ENCODE measurements around the gene HMCN2.

The HMCN2 gene

DNA sequence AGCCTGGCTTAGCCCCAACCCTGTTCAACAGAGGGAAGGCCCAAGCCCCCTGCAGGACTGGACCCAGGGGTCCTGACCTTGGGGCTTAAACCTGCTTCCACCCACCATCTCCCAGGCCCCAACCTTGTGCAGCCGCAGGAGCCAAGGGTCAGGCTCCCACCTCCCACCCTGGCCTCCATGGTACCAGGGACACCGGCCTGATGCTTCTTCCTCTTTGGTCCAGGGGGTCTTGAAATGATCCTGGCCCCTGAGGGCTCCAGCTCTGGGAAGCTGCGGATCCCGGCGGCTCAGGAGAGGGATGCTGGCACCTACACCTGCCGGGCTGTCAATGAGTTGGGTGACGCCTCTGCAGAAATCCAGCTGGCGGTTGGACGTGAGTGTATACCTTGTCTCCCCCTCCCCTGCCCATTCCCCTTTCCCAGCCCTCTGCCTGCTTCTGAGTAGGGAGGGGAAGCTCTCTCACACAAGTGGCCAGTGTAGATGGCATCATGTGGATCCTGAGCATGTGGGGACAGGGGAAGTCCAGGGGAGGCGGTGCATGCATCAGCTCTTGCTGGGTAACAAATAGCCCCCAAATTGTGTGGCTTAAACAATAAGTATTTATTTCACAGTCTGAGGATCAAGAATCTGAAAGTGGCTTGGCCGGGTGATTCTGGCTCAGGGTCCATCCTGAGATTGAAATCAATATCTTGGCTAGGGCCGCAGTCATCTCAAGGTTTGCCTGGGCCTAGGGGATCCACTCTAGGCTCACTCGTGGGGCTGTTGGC is 44.3 kb downstream of the HMCN2 start:
- no peak for DNase-seq

DNA sequence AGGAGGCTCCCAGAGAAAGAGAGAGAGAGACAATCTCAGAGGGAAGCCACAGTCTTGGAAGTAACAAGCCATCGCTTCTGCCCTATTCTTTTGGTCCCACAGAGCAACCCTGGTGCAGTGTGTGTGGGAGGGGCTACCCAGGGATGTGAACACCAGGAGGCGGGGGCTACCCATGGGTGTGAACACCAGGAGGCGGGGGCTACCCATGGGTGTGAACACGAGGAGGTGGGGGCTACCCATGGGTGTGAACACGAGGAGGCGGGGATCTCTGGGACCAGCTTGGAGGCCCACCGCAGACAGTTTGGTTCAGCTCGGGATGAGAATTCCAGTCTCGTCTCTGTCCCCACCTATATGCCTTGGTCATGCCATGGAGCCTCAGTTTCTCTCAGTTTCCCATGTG is 44.9 kb downstream of the HMCN2 start:
- no peak for DNase-seq

DNA sequence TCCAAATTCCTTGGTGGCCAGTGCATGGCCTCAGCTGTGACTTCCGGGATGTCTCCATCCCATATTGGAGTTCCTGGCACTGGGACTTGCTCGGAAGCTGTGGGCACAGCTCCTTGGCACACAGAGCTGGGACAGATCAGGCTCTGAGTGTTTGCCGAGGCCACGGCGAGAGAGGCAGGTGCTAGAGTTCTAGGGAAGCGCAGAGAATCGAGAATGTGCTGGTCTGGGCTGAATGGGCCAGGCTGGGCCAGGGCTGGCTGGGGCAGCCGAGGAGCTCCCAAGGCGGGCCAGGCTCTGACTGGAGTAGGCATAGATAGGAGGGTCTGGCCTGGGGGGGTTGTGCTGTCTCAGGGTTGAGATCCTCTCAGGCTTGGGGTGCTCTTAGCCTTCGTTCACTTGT is 45.4 kb downstream of the HMCN2 start:
- DNase-seq, result no peak

DNA sequence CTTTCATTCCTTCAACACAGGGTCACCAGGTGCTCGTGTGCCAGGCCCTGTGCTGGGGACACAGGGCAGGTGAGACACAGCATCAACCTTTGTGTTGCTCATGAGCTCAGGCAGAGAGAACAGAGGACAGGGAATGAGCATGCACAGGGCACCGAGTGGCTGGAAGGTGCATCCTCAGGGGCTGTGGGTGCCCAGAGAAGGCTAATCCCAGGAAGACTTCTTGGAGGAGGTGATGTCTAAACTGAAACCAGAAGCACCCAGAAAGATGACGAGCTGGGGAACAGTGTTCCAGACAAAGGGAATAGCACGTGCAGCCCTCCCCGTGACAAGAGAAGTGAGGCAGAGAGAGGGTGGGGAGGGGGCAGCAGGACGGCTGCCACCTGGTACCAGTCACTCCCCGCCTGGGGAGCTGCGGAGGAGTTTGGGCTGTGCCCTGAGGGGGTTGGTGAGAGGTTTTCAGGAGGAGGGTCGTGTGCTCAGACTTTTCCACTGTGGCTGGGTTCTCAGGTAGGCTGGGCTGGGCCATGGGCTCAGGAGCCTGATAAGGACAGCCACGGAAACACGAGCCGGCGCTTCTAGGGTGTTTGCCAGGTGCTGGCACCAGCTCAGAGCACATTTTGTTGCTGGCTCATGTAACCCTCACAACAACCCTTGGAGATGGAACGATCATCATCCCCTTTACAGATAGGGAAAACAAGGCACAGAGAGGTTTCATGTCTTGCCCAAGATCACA is 46.0 kb downstream of the HMCN2 start:
- no peak for DNase-seq

DNA sequence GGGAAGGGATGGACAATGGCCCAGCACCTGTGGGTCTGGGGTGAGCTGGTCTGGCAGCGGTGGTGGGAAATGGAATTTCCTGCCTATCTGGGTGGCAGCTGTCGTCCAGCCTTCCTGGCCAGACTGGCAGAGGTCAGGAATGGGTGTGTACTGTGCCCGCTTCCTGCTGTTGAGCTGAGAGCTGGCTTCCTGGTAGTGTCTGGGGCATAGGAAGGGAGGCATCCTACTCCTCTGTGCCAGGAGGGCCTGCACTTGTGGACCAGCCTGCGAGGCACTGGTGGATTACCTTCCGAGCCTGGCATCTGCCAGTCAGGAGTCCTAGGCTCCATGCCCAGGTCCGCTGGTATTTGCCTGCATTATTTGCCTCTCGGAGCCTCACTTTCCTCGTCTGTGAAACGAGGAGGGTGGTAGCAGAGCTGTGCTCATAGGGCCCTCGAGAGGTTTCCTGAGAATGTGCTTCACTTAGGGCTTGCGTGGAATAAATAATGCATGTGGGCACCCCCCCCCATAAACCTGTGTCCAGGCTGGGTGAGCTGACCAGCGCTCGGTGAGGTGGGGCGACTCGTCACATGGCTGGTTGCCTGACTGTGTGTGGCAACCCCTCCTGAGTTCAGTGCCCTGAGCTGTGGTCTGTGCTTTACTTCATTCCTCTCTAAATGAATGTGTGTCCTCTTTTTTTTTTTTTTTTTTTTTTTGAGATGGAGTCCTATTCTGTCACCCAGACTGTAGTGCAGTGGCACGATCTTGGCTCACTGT is 47.7 kb downstream of the HMCN2 start:
- DNase-seq, result no peak

DNA sequence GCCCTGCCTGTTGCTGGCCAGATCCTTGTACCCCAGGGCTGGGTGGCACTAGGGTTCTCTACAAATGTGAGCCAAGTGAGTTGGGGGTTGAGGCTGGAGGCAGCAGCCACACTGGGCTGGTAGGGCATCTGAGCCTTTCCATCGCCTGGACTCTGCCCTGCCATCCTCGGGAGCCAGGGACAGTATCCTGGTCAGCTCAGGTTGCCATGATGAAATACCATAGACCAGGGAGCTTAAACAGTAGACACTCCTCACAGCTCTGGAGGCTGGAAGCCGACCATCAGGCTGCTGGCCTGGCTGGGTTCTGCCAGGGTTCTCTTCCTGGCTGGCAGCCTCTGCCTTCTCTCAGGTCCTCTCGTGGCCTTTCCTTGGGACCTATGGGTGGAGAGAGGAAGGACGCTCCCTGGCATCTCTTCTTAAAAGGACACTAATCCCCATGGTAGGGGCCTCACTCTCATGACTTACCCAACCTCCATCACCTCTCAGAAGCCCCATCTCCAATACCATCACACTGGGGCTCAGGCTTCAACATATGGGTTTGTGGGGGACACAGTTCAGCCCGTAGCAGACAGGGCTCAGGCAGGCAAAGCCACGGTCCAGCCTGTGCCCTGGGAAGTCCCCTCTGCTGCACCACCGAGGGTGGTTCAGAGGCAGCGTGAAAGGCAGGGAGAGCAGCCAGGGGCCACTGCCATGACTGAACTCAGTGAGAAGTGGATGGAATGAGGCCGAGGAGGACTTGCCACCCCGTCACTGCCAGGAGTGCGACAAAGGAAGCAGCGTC is 50.1 kb downstream of the HMCN2 start:
- no peak for DNase-seq

DNA sequence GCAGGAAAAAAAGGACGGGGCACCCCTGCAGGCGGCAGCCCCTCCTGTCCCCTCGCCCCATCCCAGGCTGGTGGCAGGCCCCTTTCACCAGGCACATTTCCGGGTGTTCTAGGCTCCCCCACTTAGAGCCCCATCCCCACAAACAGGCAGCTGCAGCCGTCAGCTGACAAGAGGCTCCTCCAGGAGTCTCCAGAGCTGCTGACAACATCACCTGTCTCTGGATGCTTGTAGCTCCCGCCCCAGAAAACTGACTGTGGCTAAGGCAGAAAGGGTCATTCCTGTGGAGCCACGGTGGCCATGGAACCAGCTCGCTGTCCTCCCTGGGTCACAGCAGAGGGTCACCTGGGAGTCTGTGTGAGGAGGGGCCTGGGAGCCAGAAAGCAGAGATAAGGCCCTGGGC is 50.9 kb downstream of the HMCN2 start:
- no peak for DNase-seq

DNA sequence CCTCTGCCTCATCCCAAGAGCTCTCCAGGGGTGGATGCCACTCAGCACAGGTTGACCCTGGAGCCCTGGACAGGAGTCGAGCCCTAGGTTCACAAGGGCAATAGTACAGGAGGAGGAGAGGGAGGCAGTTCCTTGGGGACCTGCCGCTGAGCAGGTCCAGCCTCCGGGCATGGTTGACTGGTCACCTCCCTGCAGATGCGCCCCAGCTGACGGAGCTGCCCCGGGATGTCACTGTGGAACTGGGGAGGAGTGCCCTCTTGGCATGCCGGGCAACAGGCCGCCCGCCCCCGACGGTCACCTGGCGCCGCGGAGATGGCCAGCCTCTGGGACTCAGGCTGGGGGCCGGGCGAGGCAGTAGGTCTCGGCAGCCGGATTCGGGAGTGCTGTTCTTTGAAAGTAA is 53.7 kb downstream of the HMCN2 start:
- no peak for DNase-seq

DNA sequence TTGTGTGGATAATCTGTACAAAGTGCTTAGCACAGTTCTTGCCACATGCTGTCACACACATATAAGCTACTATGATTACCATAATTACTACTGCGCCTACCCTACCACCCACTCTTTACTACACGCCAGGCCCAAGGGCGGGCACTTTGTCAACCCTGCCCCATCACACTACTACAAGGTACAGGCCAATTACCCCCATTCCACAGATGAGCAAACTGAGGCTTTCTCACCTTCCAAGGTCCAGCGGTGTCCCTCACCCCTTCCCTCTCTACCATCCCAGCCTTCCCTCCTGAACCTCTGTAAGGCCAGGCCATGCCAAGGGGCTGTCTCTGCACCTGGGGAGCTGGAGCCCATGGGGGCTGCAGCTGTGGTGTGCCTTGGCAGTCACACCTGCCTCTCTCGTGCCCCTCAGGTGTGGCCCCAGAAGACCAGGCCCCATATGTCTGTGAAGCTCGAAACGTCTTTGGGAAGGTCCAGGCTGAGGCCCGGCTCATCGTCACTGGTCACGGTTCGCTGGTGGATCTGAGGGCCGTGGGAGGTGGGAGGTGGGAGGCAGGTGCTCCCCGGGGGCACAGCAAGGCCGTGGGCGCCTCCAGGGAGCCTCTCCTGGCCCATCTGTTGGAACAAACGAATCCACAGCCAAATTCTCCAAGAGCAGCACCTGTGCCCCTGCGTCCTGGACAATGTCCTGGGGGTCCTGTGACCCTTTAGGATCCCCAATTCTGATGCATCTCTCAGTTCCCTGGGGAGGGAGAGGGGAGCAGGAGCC is 54.6 kb downstream of the HMCN2 start:
- no peak for DNase-seq

DNA sequence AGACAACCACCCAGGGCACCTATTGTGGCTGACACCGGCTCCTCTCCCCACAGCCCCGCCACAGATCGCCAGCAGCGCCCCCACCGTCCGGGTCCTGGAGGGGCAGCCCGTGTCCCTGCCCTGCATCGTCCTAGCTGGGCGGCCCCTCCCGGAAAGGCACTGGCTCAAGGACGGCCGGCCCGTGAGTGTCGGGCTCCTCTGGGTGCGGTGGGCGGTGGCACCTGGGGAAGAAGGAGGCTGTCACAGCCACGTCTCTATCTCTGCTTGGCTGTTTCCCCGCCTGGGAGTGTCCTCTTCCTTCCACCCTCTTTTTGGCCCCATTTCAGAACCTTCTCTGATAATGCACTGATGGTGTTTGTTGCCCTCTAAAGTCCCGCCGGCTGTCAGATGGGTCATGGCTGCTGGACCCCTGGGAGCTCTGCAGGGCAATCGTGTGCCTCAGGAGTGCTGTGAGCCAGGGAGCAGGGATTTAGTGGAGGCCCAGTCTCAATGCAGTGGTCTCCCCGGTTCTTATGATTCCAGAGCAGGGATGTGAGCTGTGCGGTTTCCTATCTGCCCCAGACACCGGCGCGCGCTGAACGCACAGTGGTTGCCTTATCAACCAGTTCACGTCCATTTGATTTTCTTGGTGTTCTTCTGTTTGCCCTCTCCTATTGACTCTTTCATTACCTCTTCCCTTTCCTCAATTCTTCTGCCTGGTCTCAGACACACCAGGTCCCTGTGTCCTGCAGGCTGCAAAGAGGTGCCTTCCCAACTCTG is 55.3 kb downstream of the HMCN2 start:
- DNase-seq, result no peak

DNA sequence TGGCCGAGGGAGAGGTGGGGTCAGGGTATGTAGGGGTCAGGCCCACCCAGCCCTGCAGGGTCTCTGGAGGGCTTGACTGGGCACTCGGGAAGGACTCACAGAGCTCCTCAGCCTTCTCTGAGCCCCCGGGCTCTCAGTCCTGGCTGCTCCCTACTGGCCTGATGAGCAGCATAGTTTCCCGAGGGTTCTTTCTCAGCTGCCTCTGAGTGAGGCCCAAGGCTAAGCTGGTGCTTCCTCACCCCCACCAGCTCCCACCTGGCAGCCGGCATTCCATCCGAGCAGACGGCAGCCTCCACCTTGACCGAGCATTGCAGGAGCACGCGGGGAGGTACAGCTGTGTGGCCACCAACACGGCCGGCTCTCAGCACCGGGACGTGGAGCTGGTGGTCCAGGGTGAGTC is 56.0 kb downstream of the HMCN2 start:
- no peak for DNase-seq

DNA sequence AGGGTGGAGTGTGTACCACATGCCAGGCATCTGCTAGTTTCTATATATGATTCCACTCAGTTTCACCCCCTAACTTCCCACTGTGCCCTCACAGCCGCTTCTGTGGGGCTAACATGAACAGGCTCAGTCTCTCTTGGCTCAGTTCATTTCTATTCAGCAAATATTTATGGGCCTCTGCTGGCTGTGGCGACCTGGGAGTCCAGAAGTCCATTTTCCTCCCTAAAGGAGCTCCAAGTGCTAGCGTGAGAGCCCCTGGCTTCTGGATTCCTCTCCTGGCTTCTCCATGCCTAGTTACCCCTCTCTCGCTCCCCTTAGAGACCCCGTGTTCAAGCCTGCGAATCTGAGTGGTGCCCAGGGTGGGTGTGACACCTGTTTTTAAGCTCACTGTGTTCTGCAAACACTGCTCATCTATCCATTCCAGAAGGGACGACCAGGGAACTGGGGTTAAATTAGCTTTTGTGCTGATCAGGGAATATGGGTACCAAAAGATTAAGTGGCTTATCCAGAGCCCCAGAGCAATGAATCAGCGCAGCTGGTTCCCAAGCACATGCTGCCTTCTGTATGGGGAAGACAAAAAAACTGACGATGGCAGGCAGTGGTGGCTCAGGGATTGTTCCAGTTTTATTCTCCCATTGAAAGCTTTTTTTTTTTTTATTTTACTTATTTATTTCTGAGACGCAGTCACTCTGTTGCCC is 57.6 kb downstream of the HMCN2 start:
- DNase-seq, result no peak

DNA sequence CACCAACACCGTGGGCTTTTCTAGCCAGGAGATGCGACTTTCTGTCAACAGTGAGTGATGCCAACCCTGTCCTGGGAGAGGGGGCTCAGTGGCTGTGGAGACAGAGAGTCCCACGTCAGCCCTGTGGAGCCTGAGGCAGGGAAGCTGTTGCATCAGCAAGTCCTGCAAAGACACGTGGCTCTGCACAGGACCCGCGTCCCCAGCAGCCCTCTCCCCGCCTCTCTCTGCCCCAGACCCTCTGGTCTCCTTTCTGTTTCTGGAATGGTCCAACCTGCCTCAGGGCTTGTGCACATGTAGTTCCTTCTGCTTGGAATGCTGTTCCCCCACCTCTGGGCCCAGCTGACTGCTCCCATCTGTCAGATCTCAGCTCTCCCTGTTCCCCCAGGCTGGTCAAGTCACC is 60.4 kb downstream of the HMCN2 start:
- DNase-seq, result no peak

DNA sequence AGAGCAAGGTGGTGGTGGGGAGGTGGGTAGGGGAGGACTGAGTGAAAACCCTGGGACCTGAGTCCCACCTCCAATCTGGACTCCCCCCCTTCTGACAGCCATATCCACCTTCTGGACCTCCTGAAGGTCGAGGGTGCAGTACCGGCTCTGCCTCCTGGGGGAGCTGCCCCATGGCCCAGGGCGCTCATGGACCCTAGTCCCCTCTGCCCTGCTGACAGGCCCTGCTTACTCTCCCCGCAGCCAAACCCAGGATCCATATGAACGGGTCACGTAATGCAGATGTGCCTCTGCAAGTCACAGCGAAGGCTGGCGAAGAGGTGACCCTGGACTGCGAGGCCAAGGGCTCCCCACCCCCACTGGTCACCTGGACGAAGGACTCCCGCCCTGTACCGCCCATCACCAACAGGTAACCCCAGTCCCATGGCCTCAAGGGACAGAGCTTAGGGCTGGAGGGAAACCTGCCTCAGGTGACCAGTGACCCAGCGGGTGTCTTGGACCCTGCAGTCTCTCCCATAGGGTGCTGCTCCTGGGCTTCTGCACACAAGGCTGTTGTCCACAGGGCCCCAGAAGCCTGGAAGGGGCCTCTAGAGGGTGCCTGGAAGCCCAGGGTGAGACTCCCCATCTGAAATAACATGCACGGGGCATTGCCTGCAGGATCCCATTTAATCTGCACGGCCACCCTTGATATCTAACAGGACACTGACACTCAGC is 61.7 kb downstream of the HMCN2 start:
- no peak for DNase-seq

DNA sequence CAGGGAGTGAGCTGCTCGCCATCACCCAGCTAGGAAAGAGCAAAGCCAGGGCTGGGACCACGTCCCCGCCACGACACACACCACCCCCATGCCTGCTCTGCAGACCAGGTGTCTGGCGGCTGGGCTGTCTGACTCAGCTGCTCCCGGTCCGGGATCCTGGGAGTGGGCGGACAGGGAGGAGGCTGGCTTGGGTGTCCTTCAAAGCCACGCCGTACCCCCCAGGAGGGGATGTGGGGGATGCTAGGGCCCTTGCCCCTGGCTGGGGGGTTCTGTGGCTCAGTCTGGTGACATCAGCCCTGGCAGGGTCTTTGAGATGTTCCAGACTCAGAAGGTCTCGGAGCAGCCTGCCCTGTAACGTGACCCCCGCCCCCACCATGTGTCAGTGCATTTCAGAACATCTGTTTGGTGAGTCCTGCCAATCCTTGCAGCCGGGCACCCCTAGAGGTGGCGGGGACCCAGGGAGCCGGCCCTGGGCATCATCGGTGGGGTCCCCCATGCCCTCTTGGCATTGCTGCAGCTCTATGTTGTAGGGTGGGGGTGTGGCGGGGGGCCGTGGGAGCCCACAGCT is 62.3 kb downstream of the HMCN2 start:
- DNase-seq, result no peak

DNA sequence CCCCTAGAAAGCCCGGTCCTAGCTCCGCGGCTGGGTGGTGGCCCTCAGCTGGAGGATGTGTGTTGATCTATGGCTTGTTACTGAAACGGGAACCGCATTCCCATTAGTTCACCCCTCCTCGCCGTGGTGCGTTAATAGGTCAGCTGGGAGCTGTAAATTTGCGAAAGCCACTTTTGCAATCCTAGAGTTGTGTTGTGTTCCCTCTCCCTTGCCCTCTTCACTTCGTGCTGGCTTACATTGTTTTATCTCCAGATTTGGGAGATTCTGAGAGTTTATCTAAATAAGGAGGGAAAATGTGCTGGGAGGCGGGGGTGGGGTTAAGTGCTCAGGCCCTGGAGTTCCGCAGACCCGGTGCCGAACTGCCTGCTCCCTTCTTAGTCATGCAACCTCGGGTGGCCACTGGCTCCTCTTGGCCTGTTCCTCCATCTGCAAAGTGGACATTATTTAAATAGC is 62.8 kb downstream of the HMCN2 start:
- no peak for DNase-seq

DNA sequence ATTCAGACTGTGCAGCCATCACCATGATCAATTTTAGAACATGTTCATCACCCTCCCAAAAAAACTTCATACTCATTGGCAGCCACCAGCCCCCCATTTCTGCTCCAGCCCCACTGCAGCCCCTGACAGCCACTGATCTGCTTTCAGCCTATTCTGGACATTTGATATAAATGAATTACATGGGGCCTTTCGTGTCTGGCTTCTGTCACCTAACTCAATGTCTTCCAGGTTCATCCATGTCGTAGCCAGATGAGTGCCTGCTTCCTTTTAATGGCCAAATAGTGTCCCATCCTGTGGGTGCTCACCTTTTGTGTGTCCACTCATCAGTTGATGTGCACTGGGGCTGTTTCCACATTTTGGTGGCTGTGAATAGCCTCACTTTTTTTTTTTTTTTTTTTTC is 63.5 kb downstream of the HMCN2 start:
- DNase-seq, result no peak

DNA sequence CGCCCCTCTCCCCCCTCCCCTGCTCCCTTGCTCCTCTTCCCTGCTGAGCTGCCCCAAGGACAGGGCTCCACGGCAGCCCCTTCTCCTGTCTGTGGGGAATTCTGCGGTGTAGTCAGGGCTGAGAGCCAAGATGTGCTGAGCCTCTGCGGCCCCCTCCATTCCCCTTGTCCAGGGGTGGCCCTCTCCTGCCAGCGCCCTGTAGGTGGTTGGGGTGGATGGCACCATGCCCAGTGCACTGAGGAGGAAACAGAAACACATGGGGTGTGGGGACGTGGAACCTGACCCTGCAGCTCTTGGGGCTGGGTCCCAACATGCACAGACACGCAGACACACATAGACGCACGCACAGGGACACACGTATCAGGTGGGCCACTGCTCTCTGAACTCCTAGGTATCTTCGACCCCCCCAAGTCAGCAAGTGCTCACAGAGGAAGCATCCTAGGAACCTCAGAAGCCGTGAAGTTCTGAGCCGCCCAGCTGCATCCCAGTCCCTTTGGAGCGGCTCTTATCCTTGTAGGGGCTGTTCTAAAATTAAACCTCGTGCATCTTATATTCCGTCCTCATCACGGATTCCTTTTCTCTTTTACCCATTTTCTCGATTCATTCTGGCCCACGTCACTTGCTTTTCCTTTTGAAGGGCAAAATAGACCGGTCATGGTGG is 64.8 kb downstream of the HMCN2 start:
- DNase-seq, result no peak

DNA sequence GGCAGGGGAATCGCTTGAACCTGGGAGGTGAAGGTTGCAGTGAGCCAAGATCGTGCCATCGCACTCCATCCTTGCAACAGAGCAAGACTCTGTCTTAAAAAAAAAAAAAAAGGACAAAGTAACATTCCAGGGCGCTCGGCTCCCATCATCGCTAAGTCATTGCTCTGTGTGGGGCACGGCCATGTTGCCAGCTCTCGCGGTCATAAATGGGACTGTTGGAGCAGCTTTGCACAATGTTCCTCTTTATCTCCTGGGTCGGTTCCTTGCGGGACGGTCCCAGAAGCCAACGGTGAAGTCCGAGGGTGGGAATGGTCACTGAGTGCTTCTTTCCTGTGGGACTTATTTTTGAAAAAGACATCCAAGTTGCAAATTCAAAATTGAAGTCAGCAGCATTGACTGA is 65.5 kb downstream of the HMCN2 start:
- no peak for DNase-seq

Measured in SHP77 (cell line).